PC-3 (cell line): ENCODE results near the gene TSPEAR. TPM values are rescaled to one million over a fixed set of nuclear protein-coding genes. Genes with fewer than 3 reads are reported as not detected.

Experiments
- ATAC-seq: fragments of 200-7000 bp; cut with Tn5 transposase; 2 replicates; pipeline ENCODE4 v1.9.1; 2020; ENCODE audit warnings: mild to moderate bottlenecking, moderate library complexity
- BruUV-seq: library from RNA; stranded (reverse); fragments of 400-500 nt; replicated peaks from 2 replicates; lab custom pipeline; 2021; lab: Mats Ljungman, UMichigan
- CTCF ChIA-PET: fragments of 300-600 bp; sonication (Branson Sonifier 250); formaldehyde crosslinking; loops from one replicate; lab custom pipeline; 2022; ENCODE audit warnings: antibody characterized with exemption; lab: Charles Lee
- POLR2A ChIA-PET: fragments of 300-600 bp; sonication (Branson Sonifier 250); formaldehyde crosslinking; loops from one replicate; lab custom pipeline; 2022; ENCODE audit warnings: antibody characterized with exemption; ENCODE audit not compliant: unreplicated experiment; lab: Charles Lee
- DNase-seq: peaks from one replicate; pipeline ENCODE4 v3.0.0-alpha.2; 2015
- H2AFZ ChIP-seq: fragments of 300-600 bp; sonication (generic); 2 replicates; pipeline ENCODE4 v1.6.0; 2016; ENCODE audit warnings: antibody characterized with exemption, low read length
- H3F3A ChIP-seq: fragments of 300-600 bp; sonication (generic); one replicate; pipeline ENCODE4 v1.6.0; 2017; ENCODE audit warnings: antibody characterized with exemption, low read length, control low read depth, mild to moderate bottlenecking; ENCODE audit not compliant: unreplicated experiment
- H3K27ac ChIP-seq: fragments of 300-600 bp; sonication (generic); 2 replicates; pipeline ENCODE4 v1.5.1; 2016; ENCODE audit warnings: mild to moderate bottlenecking, low read length
- H3K27me3 ChIP-seq: fragments of 300-600 bp; sonication (generic); 2 replicates; pipeline ENCODE4 v1.6.1; 2016; ENCODE audit warnings: low read length, mixed read lengths
- H3K36me3 ChIP-seq: fragments of 300-600 bp; sonication (generic); 2 replicates; pipeline ENCODE4 v1.6.1; 2016; ENCODE audit warnings: low read depth, mixed run types, low read length, mixed read lengths
- H3K4me1 ChIP-seq: fragments of 300-600 bp; sonication (generic); 2 replicates; pipeline ENCODE4 v1.5.1; 2016; ENCODE audit warnings: low read length; ENCODE audit not compliant: insufficient read depth
- H3K4me2 ChIP-seq: fragments of 300-600 bp; sonication (generic); 2 replicates; pipeline ENCODE4 v1.6.0; 2016; ENCODE audit warnings: low read length
- H3K4me3 ChIP-seq: fragments of 300-600 bp; sonication (generic); 2 replicates; pipeline ENCODE4 v1.5.1; 2016; ENCODE audit warnings: mild to moderate bottlenecking, low read length, mixed read lengths
- H3K79me2 ChIP-seq: fragments of 300-600 bp; sonication (generic); 2 replicates; pipeline ENCODE4 v1.6.1; 2017; ENCODE audit warnings: low read length, mixed read lengths
- H3K9ac ChIP-seq: fragments of 300-600 bp; sonication (generic); 2 replicates; pipeline ENCODE4 v1.6.0; 2016; ENCODE audit warnings: mild to moderate bottlenecking, low read length
- H3K9me2 ChIP-seq: fragments of 300-600 bp; sonication (generic); replicated peaks from 2 replicates; pipeline ENCODE4 v1.6.1; 2016; ENCODE audit warnings: mixed run types, low read length, mixed read lengths
- H3K9me3 ChIP-seq: fragments of 300-600 bp; sonication (generic); 2 replicates; pipeline ENCODE4 v1.6.1; 2016; ENCODE audit warnings: low read length, mixed read lengths
- H4K20me1 ChIP-seq: fragments of 300-600 bp; sonication (generic); 2 replicates; pipeline ENCODE4 v1.6.1; 2016; ENCODE audit warnings: low read length, mixed read lengths
- EZH2 ChIP-seq: fragments of 300-600 bp; sonication (generic); IDR thresholded peaks from one replicate; pipeline ENCODE4 v1.6.1; 2017; ENCODE audit warnings: antibody characterized with exemption, mild to moderate bottlenecking, low read length; ENCODE audit not compliant: unreplicated experiment
- EZH2phosphoT487 ChIP-seq: fragments of 300-600 bp; sonication (generic); IDR thresholded peaks from 2 replicates; pipeline ENCODE4 v1.6.1; 2018; ENCODE audit warnings: mild to moderate bottlenecking, antibody characterized with exemption, low read length, borderline replicate concordance
- intact Hi-C: fragments of 100-400 bp; cut with micrococcal nuclease; formaldehyde crosslinking; loops from 2 replicates; pipeline ENCODE4 v1.9.0; 2023
- total RNA-seq: library from RNA; depleted of rRNA; stranded (reverse); fragments of >200 nt; gene quantifications from 2 replicates; pipeline ENCODE4 v1.2.3, GENCODE V29; 2014
- TF ChIP-seq, protein P1 (sequence below): fragments of 300-600 bp; sonication (generic); conservative IDR thresholded peaks from 2 replicates; pipeline ENCODE4 v1.5.1; 2017; ENCODE audit warnings: antibody characterized with exemption, low read depth, mild to moderate bottlenecking, low read length

Gene TSPEAR
- total RNA-seq, 1 experiment from 2014 or later, result 2.1 TPM

DNA sequence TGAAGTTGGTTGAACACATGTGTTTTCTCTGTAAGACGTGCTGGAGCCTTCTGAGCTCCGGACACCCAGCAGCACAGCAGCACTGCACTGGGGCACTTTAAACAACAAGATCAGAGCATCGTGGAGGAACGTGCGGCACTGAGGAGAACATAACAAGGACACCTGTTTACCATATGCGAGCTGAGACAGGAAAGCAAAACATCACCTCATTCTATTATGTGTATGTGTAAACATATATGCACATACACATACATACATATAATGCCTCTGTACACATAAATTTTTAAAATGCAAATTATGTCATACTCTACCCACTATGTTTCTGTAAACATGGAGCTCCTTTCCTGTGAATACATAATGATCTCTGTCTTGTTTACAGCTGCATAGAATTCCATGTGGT, 115.8 kb downstream of the TSPEAR start:
- intact Hi-C loops, result no loop called here
- Histone ChIP-seq H3K4me1 (peaks cover 12% of the 10 kb centered on the region), H3K4me3 (no peak overlapping the region), H3K27me3 (no peaks in the 10 kb centered on the region), H3K79me2 (no peaks in the 10 kb centered on the region), H3K36me3 (no peaks in the 10 kb centered on the region), H3F3A (no peaks in the 10 kb centered on the region), H3K9me3 (no peaks in the 10 kb centered on the region), H3K4me2 (no peak overlapping the region), H3K9me2 (no peaks in the 10 kb centered on the region), H3K27ac (no peak overlapping the region), H2AFZ (no peak overlapping the region), H4K20me1 (no peaks in the 10 kb centered on the region), H3K9ac (no peak overlapping the region)
- ATAC-seq, result no peak
- POLR2A ChIA-PET, result no interaction called here
- DNase-seq, result no peak
- TF ChIP-seq EZH2phosphoT487 (no peak), EZH2 (no peak)
- TF ChIP-seq, protein P1, sequence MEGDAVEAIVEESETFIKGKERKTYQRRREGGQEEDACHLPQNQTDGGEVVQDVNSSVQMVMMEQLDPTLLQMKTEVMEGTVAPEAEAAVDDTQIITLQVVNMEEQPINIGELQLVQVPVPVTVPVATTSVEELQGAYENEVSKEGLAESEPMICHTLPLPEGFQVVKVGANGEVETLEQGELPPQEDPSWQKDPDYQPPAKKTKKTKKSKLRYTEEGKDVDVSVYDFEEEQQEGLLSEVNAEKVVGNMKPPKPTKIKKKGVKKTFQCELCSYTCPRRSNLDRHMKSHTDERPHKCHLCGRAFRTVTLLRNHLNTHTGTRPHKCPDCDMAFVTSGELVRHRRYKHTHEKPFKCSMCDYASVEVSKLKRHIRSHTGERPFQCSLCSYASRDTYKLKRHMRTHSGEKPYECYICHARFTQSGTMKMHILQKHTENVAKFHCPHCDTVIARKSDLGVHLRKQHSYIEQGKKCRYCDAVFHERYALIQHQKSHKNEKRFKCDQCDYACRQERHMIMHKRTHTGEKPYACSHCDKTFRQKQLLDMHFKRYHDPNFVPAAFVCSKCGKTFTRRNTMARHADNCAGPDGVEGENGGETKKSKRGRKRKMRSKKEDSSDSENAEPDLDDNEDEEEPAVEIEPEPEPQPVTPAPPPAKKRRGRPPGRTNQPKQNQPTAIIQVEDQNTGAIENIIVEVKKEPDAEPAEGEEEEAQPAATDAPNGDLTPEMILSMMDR, result no peak
- BruUV-seq, result no TSS peak
- CTCF ChIA-PET, result no interaction called here

GRCh38 chr21:44594406-44594916, 116.9 kb downstream of the TSPEAR start:
- peaks cover 12% of the 10 kb centered on the region for H3K4me1 ChIP-seq
- H3F3A ChIP-seq, result no peaks in the 10 kb centered on the region
- TF ChIP-seq EZH2 (no peak), EZH2phosphoT487 (no peak)
- TF ChIP-seq, protein P1, result no peak
- no TSS peak for BruUV-seq
- no peak overlapping the region for H3K4me3 ChIP-seq
- H3K9ac ChIP-seq, result no peak overlapping the region
- H3K36me3 ChIP-seq, result no peaks in the 10 kb centered on the region
- no peaks in the 10 kb centered on the region for H4K20me1 ChIP-seq
- no peak for ATAC-seq
- H2AFZ ChIP-seq, result no peak overlapping the region
- H3K79me2 ChIP-seq, result no peaks in the 10 kb centered on the region
- no peaks in the 10 kb centered on the region for H3K27me3 ChIP-seq
- intact Hi-C loops, result no loop called here
- no peaks in the 10 kb centered on the region for H3K9me3 ChIP-seq
- H3K9me2 ChIP-seq, result no peaks in the 10 kb centered on the region
- H3K27ac ChIP-seq, result no peak overlapping the region
- no peak overlapping the region for H3K4me2 ChIP-seq
- DNase-seq, result no peak
- CTCF ChIA-PET, result no interaction called here
- POLR2A ChIA-PET, result no interaction called here

GRCh38 chr21:44593598-44594405, 117.6 kb downstream of the TSPEAR start:
- Histone ChIP-seq H3K9me2 (no peaks in the 10 kb centered on the region), H3K4me2 (no peak overlapping the region), H4K20me1 (no peaks in the 10 kb centered on the region), H3K79me2 (no peaks in the 10 kb centered on the region), H2AFZ (no peak overlapping the region), H3K27ac (no peak overlapping the region), H3K4me1 (peaks cover 12% of the 10 kb centered on the region), H3K27me3 (no peaks in the 10 kb centered on the region), H3K9ac (no peak overlapping the region), H3F3A (no peaks in the 10 kb centered on the region), H3K9me3 (no peaks in the 10 kb centered on the region), H3K4me3 (no peak overlapping the region), H3K36me3 (no peaks in the 10 kb centered on the region)
- ATAC-seq (no peak), DNase-seq (no peak)
- BruUV-seq, result no TSS peak
- ChIA-PET CTCF (no interaction called here), POLR2A (no interaction called here)
- no peak for TF ChIP-seq EZH2
- TF ChIP-seq, protein P1, result no peak
- no peak for TF ChIP-seq EZH2phosphoT487
- intact Hi-C loops, result no loop called here
